Nucleus accumbens (tissue), 56 donors: Measurements from ENCODE around the gene TPRG1.

ENCODE experiments used
- DNase-seq, 56 donors: peaks; one replicate each; lab custom pipeline; 2025; lab: John Stamatoyannopoulos, UW

Gene TPRG1

DNA sequence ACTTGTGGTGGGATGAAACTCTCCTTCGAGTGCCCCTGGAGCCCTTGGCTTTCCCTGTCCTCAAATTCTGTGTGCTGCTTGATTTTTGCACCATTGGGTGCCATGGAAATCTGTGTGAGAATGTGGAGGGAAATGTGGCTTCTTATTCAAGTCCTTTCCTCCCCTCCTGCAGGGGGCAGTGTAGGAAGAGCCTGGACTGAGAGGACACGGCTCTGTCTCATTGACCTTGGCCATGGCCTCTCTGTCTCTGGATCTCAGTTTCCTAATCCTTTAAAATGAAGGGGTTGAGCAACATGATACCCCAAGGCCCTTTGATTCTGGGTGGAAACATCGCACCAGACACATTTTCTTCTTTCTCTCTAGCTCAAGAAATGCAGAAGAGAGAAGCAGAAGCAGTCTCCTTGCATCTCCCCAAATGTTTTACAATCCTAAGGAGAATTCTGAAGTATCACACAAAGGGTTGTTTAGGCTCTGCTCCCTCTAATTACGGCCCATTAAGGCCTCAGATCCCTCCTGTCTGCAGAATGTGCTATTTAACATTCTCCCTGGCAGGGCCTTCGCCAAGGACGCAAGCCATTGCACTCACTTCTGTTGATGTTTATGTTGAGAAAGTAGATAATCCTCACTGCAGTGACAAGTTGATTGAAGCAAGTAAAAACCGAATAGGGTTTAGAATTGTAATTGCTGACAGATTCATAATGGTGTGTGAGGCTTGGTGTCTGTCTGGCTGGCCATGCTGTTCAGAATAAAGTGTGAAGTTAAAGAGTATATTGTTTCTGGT is 169.1 kb downstream of the TPRG1 start:
- DNase-seq, result no peak

DNA sequence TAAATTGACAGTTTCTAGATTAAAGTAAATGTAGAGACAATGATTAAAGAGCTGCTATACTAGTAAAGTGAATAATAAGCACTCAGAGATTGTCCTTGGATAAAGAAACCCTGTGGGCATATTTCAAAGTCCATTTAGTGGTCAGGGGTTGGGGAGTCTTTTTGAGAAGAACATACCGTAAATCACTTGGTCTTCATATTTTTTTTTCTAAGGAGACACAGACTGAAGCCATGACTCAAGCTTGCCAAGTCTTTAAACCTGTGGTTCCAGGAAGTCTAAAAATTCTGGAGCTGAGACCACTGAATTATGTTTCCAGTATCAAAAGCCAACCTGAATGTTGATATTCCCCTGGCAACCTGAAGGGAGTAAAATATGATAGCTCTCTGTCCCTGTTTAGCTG is 171.0 kb downstream of the TPRG1 start:
- DNase-seq, result no peak

DNA sequence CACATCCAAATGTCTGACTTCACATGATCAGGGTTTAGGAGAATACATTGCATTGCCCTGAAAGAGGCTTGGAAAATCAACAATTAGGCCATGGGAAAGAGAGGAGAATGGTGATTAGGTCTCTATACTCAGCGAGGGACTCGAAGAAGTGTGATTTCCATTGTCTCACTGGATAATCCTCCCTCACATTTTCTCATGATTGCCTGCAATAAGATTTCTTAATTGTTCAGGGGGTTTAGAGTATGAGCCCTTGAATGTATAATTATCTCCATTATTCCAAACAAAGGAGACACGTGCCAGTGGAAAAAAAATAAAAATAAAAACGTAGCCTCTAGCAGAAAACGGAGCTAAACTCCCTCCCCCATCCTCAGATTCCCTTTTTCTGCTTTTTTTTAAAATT is 173.2 kb downstream of the TPRG1 start:
- no peak for DNase-seq

DNA sequence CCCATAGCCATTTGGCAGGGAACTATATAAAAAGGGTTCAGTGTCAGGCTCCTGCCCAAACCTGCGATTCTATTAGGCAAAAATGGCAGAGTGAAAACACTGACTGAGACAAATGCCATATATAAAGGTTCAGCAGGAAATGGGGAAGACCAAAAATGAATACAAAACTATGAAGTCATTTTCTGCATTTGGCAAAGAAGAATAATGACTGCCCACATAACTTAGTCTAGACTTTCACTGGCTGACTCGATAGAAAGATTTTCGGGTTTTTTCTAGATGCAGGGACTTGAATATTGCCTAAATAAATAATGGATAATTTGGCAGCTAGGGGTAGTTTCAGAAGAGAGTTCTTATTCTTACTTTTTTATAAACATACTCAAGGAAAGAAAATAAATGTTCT is 178.0 kb downstream of the TPRG1 start:
- DNase-seq, result no peak

DNA sequence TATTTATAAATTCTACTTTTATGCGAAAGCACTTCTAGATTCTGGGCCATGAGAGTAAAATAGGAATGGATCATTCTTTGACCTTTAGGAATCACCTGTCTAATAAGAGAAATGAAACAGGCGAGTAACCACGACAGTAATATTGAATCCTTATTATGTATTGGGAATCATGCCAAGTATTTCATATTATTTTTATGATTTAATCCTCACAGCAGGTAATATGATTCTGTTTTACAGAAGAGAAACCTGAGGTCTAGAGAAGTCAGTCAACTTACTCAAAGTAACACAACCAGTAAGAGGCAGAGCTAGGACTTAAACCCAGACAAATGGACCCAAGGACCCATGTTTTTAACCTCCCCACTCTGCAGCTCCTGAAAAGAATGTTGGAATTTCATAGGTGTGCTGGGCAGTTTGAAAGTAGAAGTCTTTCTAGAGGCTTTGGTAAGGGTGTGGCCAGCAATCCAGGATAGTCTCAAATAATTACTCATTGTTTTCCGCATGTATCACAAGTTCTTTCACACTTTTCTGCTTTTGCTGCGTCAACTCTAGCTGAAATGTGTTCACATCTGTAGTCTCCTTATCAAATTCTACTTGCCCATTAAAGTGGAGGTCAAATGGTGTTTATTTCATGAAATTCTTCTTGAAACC is 181.7 kb downstream of the TPRG1 start:
- no peak for DNase-seq

DNA sequence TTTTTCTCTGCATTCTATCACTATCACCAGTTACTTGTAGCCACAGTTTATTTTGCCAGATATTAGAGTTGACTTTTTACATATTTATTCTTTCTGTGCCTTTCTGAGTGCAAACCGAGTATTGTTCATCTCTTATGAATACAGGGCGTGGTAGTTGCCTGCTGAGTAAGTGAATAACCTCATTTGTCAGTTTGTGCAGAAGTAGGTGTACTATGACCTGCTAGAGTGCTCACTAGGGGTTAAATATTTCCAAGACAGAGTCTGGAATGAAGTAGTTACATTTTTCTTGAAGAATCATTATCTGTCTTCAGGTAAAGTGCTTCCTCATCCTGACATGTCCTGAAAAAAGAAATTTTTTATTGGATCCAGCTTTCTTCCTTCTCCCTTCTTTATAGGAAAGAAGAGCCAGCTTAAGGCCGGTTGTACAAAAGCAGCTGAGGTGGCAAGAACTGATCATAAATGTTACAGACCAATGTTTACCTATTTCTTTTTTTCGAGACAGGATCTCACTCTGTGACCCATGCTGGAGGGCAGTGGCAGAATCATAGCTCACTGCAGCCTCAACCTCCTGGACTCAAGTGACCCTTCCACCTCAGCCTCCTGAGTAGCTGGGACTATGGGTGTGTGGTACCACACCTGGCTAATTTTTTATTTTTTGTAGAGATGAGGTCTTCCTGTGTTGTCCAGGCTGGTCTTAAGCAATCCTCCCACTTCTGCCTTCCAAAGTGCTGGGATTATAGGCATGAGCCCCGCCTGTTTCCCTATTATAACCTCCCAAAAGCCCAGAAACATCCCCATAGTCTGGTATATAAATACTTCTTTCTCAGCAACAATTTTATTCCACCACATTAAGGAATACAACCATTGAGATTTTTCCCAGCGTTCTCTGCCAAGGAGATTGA is 182.5 kb downstream of the TPRG1 start:
- no peak for DNase-seq

DNA sequence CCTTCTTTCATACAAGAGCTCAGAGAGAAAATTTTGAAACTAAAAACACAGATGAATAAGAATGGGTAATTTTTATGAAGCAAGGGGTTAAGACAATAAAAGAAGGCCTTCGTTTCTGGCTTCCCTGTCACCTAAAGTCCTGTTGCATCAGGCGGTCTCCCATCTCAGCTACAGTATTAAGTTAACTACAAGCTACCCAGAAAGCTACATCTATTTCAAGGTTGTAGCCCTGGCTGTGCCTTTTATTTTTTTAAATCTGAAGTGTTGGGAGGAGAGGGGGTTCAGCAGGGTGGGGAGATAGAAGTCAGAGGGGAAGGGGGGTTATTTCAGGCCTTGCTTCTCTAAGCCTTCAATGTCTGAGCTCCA is 183.3 kb downstream of the TPRG1 start:
- DNase-seq, result no peak

DNA sequence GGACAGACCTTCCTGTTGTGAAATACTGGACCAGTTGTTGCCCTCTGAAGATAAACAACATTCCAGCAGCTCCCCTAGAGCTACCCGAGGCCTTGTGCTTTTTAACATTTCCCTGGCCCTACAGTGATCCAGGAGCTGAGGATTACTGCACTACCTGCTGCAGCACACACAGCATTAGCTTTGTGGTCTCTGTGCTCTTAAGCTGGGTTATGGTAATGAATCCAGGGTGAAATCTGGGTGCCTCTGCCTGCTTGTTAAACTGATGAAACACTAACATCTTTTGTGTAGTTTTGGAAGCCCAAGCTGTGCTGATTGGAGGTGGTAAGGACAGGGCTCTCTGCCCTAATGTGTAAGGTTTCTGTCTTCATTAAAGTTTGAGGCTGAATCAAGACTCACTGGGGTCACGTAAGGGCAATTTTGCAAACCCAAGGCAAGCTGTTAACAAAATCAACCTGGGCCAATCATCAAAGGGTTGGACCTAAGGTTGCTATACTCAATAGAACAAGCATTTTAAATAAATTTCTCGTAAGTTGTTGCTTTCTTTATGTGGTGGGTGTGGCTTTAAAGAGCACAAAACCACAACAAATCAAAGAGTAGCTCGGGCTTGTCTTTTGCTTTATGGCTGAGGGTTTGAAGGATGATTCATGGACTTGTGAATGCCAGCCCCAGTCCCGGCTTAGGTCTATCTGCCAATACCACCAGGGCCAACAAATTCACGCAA is 183.9 kb downstream of the TPRG1 start:
- DNase-seq, result no peak

GRCh38 chr3:189360291-189360690 is 188.5 kb downstream of the TPRG1 start:
- DNase-seq, result no peak

- no peak for DNase-seq
Measured at GRCh38 chr3:189361103-189361835, 189.5 kb downstream of the TPRG1 start.

- DNase-seq, result peak in 3 of 56 donors; percentile 1 to 10 (median 1)
Measured at GRCh38 chr3:189363590-189364255, 192.0 kb downstream of the TPRG1 start.

DNA sequence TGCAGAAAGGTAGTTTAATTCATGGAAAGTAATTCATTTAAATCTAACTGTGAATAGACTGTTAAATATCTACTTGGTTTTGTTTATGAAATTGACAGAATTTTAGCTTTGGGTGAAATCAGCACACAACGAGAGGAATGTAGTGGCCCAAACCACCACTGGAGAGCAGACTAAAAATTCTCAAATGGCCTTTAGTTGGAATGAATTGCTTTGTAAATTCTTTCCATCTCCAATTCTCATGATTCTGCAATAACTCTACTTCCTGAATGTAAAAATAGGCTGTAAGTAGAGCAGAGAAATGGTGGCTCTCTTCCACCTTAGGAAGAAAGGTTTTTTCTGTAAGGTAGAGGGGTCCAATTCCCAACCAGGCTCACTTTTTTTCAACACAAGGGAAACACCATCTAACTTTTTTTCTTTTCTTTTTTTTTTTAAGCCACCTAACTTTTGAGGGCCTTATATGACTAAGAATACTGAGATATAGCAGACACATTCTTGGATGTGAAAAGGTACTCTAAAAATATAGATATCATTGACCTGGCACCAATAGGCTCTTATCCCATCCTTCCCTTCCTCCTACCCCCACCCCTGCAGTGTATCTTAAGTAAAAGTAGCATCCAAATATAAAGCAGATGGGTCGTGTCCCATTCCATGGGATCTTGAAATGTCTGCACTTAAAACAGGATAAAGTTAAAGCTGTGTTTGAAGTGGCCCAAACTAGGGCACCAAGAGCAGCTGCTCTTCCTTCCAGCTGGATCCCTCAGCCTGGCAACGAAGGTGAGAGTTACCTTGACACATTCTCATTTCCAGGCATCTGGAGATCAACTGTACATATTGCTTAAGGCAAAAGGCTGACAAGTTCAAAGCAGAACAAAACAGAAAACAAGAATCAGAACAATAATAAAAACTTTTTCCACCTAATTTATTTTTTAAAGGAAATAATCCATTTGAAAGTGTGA is 194.1 kb downstream of the TPRG1 start:
- no peak for DNase-seq

GRCh38 chr3:189368384-189368783 is 196.6 kb downstream of the TPRG1 start:
- DNase-seq, result no peak

DNA sequence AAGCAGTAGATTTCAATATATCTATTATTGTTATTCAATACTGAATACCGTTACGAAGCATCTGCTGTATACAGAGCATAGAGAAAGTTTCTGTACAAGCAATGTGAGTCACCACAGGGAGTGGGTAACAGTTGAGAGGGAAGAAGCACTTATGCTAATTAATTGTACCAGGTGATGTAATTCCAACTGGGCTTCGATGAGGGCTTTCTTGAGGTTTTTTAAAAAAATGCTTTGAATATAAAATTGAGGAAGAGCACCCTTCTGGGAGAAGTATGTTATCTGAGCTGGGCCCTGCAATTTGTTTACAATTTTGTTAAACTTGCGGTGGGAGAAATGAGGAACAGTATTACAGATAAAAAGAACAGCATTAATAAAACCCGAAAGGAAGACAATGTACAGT is 197.9 kb downstream of the TPRG1 start:
- no peak for DNase-seq

- DNase-seq, result no peak
Measured at GRCh38 chr3:189372243-189372642, 200.5 kb downstream of the TPRG1 start.
